WTC11 (cell line): ENCODE data around the gene FBXL13.

ENCODE experiments used
- ATF1 ChIP-seq: sonication (generic); formaldehyde crosslinking; IDR thresholded peaks from 2 replicates; pipeline ENCODE4 v1.8.1; 2023; ENCODE audit warnings: mild to moderate bottlenecking, moderate library complexity, missing genetic modification reagents
- FOXJ3 ChIP-seq: sonication (generic); formaldehyde crosslinking; IDR thresholded peaks from 2 replicates; pipeline ENCODE4 v1.9.0; 2021; ENCODE audit warnings: missing genetic modification reagents, mild to moderate bottlenecking, borderline replicate concordance
- FOXP4 ChIP-seq: sonication (generic); formaldehyde crosslinking; IDR thresholded peaks from 2 replicates; pipeline ENCODE4 v1.8.0; 2022; ENCODE audit warnings: mild to moderate bottlenecking, missing genetic modification reagents
- MAX ChIP-seq: sonication (generic); formaldehyde crosslinking; IDR thresholded peaks from 2 replicates; pipeline ENCODE4 v1.8.0; 2022; ENCODE audit warnings: mild to moderate bottlenecking, missing genetic modification reagents
- TF ChIP-seq, protein P1 (sequence below): fragments of 200-600 bp; IDR thresholded peaks from 2 replicates; pipeline ENCODE4 v1.8.0; 2022; ENCODE audit warnings: antibody characterized with exemption

GRCh38 chr7:103106005-103106702, 31.6 kb upstream of the FBXL13 start:
- TF ChIP-seq FOXP4 (CRISPR knock-in tag) (no peak), MAX (CRISPR knock-in tag) (no peak), ATF1 (CRISPR knock-in tag) (no peak), FOXJ3 (CRISPR knock-in tag) (no peak)
- TF ChIP-seq, protein P1, sequence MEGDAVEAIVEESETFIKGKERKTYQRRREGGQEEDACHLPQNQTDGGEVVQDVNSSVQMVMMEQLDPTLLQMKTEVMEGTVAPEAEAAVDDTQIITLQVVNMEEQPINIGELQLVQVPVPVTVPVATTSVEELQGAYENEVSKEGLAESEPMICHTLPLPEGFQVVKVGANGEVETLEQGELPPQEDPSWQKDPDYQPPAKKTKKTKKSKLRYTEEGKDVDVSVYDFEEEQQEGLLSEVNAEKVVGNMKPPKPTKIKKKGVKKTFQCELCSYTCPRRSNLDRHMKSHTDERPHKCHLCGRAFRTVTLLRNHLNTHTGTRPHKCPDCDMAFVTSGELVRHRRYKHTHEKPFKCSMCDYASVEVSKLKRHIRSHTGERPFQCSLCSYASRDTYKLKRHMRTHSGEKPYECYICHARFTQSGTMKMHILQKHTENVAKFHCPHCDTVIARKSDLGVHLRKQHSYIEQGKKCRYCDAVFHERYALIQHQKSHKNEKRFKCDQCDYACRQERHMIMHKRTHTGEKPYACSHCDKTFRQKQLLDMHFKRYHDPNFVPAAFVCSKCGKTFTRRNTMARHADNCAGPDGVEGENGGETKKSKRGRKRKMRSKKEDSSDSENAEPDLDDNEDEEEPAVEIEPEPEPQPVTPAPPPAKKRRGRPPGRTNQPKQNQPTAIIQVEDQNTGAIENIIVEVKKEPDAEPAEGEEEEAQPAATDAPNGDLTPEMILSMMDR: no peak
